ENCODE measurements around the gene GAS6. TPM values are rescaled to one million over a fixed set of nuclear protein-coding genes. Genes with fewer than 3 reads are reported as not detected.

The GAS6 gene
- total RNA-seq, result 85.5 and 89.2 TPM in 2 replicates

GRCh38 chr13:113863524-113864272 lies at the start of gene GAS6:
Gene GAS6, minus strand, starts transcription at chr13:113864076. Its CDS starts 156 bp downstream, at chr13:113863920.

Other genes with a start within 250 kb of the GAS6 start
- not detected in 2 replicates for gene ATP4B, start 205.9 kb downstream of the GAS6 start, total RNA-seq
- not detected in 2 replicates for gene GRK1, start 196.9 kb downstream of the GAS6 start, total RNA-seq
- under 0.01 TPM in 1 of 2 replicates, not detected in the other for gene TMEM255B, start 104.8 kb downstream of the GAS6 start, total RNA-seq
- gene C13orf46, start 110.0 kb upstream of the GAS6 start, total RNA-seq, result 0.15 TPM in 1 of 2 replicates, not detected in the other